Activated naive CD4-positive, alpha-beta T cell treated with anti-CD3 and anti-CD28 coated beads, Interleukin-2, amount 50 U/mL, for 16 hours (primary cell): Measurements from ENCODE around the gene C4orf36.
"Not testable (repeated sequence)": the region's sequence is repeated elsewhere in the genome, so short reads cannot be mapped to it uniquely, and the experiment has no call there.

Source experiments
- DNase-seq: peaks from one replicate; pipeline ENCODE4 v3.0.0-alpha.2; 2020

Gene C4orf36

GRCh38 chr4:86916392-86916791 is 24.2 kb upstream of the C4orf36 start:
- no peak for DNase-seq

GRCh38 chr4:86910820-86911684 is 18.8 kb upstream of the C4orf36 start:
- DNase-seq = no peak

DNA sequence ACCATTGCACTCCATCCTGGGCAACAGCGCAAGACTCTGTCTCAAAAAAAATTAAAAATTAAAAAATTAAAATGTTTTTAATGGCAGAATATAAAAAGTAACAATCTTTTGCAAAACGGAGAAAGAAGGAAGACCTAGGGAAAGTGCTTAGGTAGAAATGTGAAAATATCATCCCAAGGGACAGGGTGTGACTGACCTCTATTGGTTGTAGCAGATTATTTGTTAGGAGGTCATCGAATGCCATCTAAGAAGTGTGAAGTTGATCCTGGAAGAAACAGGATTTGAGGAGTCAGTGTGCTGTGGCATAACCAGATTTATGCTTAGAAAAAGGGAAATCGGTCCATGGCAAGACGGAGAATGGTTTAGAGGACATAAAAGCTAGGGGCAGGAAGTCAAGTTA is 18.1 kb upstream of the C4orf36 start:
- no peak for DNase-seq

DNA sequence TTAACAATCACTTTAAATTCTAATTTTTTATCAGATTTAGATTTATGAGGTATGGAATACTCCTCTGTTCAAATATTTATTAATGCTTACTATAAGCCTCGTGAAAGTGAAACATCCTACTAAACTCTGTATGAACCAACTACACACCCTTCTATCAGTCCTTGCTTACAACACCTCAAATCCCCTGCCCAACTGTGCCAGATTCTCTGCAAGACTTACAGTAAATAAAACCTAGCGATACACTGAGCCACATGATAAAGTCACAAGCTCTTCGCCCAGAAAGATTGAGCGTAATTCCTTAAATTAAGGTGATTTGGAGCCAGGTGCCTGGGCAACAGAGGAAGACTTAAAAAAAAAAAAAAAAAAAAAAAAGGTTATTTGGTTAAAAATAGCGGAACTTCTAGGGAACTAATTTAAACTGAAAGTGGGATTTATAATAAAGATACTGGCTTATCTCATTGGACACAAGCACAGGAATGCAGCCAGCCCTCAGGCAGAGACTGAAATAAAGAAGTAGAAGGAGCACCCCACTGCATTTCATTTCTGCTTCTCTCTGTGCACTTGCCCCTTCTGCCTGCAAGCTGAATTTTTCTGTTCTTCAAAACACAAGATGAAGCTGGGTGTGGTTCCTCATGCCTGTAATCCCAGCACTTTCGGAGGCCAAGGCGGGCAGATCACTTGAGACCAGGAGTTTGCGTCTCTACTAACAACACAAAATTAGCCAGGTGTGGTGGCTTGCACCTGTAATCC is 17.5 kb upstream of the C4orf36 start:
- DNase-seq = no peak

DNA sequence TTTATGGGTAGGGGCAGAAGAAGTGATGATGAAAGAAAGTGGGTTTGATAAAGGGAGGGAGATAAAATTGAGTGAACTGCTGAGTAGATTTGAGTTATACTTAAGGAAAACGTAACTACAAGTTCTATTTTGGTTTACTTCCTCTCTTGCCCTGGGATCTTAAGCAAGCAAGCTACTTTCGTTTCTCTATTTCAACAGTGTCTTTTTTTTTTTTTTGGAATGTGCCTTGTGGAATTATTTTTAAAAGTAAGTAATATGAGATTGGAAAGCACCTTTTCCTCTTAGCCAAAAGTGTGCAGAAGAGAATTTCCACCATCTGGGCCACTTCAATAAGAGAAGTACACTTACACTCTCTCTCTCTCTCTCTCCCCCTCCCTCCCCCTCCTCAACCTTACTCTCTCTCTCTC is 16.0 kb upstream of the C4orf36 start:
- DNase-seq = no peak

GRCh38 chr4:86901864-86902263 is 9.6 kb upstream of the C4orf36 start:
- no peak for DNase-seq

DNA sequence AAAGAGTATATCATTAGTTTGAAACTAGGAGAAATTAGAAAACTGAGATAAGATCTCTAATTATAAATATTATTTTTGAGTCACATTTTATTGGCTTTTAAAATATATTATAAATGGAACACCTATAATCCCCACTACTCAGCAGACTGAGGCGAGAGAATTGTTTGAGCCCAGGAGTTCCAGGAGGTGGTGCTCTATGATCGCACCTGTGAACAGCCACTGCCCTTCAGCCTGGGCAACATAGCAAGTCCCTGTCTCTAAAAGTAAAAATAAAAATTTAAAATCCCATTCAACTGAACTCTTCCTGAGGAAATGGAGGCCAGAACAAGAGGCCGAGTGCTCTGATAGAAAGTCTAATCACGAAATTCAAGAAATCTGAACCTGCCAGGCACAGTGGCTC is 6.3 kb upstream of the C4orf36 start:
- DNase-seq = no peak

GRCh38 chr4:86896596-86896995 is 4.4 kb upstream of the C4orf36 start:
- DNase-seq = no peak

DNA sequence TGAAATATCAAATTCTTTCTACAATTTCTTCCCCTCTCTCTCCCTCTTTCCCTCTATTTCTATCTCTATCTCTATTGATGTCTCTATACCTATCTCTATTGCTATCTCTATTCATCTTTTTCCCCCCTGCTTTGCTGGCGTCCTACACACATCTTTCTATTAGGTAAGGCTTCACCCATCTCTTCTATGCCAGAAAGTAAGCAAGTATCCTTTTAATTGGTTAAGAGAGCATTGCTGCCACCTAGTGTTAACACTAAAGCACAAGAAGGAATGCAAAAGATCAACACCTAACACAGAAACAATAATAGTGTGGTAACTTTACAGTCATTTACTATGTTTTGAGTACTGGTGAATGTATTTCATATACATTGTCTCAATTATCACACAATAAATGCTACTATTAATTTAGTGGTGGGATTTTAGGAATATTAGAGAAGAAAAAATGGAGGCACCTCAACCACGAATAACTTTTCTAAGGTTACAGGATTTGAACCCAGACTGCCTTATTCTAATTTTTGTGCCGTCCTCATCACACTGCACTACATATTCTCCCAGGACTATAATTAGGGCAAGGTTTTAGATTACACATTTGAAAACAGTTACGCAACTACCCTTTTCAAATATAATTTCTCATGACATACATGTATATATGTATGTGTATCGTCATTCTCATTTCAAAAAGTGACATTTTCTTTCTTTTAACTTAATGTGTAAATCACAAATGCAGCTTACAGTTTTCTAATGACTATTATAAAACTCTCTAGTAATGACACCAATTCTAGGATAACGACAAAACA is 3.7 kb upstream of the C4orf36 start:
- DNase-seq = no peak

- no peak for DNase-seq
Observed at GRCh38 chr4:86894455-86894854, 2.2 kb upstream of the C4orf36 start.

DNA sequence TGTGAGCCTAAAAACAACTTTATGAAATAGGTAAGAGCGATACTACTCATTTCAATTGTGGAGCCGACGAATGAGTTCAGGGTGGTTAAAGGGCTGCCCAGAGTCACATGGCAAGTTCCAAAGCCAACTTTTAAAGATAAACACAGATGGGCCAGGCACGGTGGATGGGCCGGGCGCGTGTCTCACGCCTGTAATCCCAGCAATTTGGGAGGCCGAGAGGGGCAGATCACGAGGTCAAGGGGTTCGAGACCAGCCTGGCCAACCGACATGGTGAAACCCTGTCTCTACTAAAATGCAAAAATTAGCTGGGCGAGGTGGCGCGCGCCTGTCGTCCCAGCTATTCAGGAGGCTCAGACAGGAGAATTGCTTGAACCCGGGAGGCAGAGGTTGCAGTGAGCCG is 914 bp upstream of the C4orf36 start:
- DNase-seq = no peak

GRCh38 chr4:86892636-86892960 is 376 bp upstream of the C4orf36 start:
- no peak for DNase-seq

DNA sequence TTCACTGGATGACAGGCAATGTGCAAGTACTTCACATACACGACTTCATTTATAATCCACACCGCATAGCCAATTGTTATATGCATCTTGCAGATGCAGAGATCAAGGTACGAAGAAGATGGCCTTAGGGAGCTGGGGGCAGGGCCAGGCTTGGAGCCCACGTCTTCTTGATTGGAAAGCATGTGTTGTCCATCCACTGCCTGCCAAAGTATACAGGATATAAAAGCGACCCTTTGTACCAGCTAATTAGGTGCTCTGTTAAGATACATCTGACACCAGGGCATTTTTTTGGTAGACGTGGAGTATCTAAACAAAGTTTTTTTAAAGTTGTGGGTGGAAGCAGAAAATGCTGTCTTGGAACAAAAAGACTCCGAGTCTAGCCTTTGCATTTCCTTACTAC is 1.4 kb downstream of the C4orf36 start:
- DNase-seq = no peak

DNA sequence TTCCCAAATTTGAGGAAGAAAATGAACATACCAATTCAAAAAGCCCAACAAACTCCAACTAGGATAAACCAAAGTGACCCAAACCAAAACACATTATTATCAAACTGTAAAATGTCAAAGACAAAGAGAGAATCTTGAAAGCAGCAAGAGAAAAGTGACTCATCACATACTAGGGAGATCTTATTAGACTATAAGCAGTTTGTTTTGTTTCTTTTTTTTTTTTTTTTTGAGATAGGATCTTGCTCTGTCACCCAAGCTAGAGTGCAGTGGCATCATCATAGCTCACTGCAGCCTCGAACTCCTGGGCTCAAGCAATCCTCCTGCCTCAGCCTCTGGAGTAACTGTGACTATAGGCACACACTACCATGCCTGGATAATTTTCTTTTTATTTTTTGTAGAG is 12.6 kb downstream of the C4orf36 start:
- no peak for DNase-seq

GRCh38 chr4:86878640-86879039 is 13.6 kb downstream of the C4orf36 start:
- DNase-seq = no peak

GRCh38 chr4:86876894-86877685 is 15.1 kb downstream of the C4orf36 start:
- DNase-seq = no peak

DNA sequence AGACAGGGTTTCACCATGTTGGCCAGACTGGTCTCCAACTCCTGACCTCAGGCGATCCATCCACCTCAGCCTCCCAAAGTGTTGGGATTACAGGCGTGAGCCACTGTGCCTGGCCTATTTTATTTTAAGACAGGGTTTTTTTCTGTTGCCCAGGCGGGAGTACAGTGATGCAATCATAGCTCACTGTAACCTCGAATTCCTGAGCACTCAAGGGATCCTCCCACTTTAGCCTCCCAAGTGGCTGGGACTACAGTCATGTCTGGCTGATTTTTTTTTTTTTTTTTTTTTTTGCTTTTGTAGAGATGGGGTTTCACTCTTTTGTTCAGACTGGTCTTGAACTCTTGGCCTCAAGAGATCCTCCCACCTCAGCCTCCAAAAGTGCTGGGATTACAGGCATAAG is 16.8 kb downstream of the C4orf36 start:
- not testable (repeated sequence) for DNase-seq

DNA sequence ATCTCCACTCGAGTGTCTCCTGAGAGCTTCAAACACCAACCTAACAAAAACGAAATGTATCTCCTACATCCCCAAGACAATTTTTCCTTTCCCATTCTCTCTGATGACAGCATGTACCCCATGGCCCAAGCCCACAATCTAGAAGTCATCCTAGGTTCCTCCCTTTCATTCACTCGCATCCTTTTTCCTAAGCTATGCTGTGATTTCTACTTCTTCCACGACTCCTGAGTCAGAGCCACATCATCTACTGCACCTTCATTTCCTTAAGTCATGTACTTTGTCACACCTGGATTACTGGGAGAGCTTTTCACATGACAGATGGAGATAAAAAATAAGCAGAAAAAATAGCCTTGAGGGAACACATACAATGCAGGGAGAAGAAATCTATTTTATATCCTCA is 20.1 kb downstream of the C4orf36 start:
- DNase-seq = no peak

GRCh38 chr4:86870442-86871069 is 21.7 kb downstream of the C4orf36 start:
- no peak for DNase-seq

GRCh38 chr4:86857341-86858052 is 34.7 kb downstream of the C4orf36 start:
- DNase-seq = no peak

- DNase-seq = no peak
Observed at GRCh38 chr4:86856896-86857295, 35.3 kb downstream of the C4orf36 start.

DNA sequence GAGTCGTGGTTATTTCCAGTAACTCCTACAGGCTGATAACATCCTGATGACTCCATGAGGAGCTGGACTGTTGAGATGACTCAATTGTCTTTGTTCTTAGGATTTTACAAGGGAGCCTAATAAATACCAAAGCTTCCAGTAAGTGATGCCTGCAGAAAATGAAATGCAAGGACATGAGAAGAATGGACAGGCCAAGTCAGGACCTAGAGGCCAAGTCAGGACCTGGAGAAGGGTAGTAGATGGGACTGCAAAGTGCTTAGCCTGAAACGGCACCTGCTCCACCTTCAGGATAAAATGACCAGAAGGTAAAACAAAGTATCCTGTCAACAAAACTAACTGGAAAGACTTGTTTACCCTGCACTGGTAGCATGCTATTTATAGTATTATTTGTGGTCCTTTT is 36.6 kb downstream of the C4orf36 start:
- no peak for DNase-seq
